Keratinocyte (primary cell): ENCODE results near the gene FMN1. TPM values are rescaled to one million over a fixed set of nuclear protein-coding genes. Genes with fewer than 3 reads are reported as not detected.

Experiments used
- DNase-seq: peaks from one replicate; pipeline ENCODE4 v3.0.0-alpha.2; 2011; ENCODE audit warnings: low read depth, missing footprints, low spot score
- FAIRE-seq: peaks from 2 replicates; lab custom pipeline; 2011; peaks lifted over from hg19 to GRCh38; lab: Jason Lieb, UNC
- H2AFZ ChIP-seq: 2 replicates; pipeline ENCODE4 v1.6.0; 2012; ENCODE audit warnings: low read length, control low read depth, inconsistent platforms; ENCODE audit not compliant: control insufficient read depth
- H3K27ac ChIP-seq: 2 replicates; pipeline ENCODE4 v1.5.1; 2011; ENCODE audit warnings: low read length; ENCODE audit not compliant: control insufficient read depth, insufficient read depth
- H3K27me3 ChIP-seq: 3 replicates; pipeline ENCODE4 v1.6.0; 2011; ENCODE audit warnings: low read length; ENCODE audit not compliant: control insufficient read depth, insufficient read depth; ENCODE audit errors: extremely low read depth
- H3K36me3 ChIP-seq, 2 experiments: 2 replicates in 1 of 2; 3 replicates in 1 of 2; pipeline ENCODE4 v1.5.1; 2011; ENCODE audit warnings: low read length in 2 of 2, mild to moderate bottlenecking in 1 of 2; ENCODE audit not compliant: control insufficient read depth in 2 of 2, insufficient read depth in 2 of 2; ENCODE audit errors: extremely low read depth in 1 of 2
- H3K4me1 ChIP-seq: 3 replicates; pipeline ENCODE4 v1.5.1; 2011; ENCODE audit warnings: low read length; ENCODE audit not compliant: control insufficient read depth, insufficient read depth; ENCODE audit errors: extremely low read depth
- H3K4me2 ChIP-seq: 3 replicates; pipeline ENCODE4 v1.6.0; 2011; ENCODE audit warnings: low read depth, low read length; ENCODE audit not compliant: control insufficient read depth, insufficient read depth; ENCODE audit errors: extremely low read depth
- H3K4me3 ChIP-seq, 3 experiments: fragments of 200-600 bp in 1 of 3; sonication (generic) in 1 of 3; 2 replicates in 2 of 3; 3 replicates in 1 of 3; pipeline ENCODE4 v1.5.1; 2011 to 2016; ENCODE audit warnings: low read length in 3 of 3, mild to moderate bottlenecking in 3 of 3, control low read depth in 2 of 3, inconsistent platforms in 1 of 3, low read depth in 1 of 3, mixed read lengths in 1 of 3, mixed run types in 1 of 3, moderate library complexity in 1 of 3; ENCODE audit not compliant: control insufficient read depth in 2 of 3, insufficient read depth in 2 of 3; ENCODE audit errors: extremely low read depth in 1 of 3
- H3K79me2 ChIP-seq: 2 replicates; pipeline ENCODE4 v1.6.0; 2012; ENCODE audit warnings: low read length; ENCODE audit not compliant: control insufficient read depth, insufficient read depth
- H3K9ac ChIP-seq: 3 replicates; pipeline ENCODE4 v1.6.0; 2011; ENCODE audit warnings: low read length; ENCODE audit not compliant: control insufficient read depth, insufficient read depth; ENCODE audit errors: extremely low read depth
- H3K9me1 ChIP-seq: 3 replicates; pipeline ENCODE4 v1.6.0; 2011; ENCODE audit warnings: low read length; ENCODE audit not compliant: control insufficient read depth, insufficient read depth; ENCODE audit errors: extremely low read depth
- H3K9me3 ChIP-seq: 2 replicates; pipeline ENCODE4 v1.5.1; 2012; ENCODE audit warnings: low read depth, low read length; ENCODE audit not compliant: control insufficient read depth
- H4K20me1 ChIP-seq: 3 replicates; pipeline ENCODE4 v1.6.0; 2011; ENCODE audit warnings: low read length; ENCODE audit not compliant: control insufficient read depth, insufficient read depth; ENCODE audit errors: extremely low read depth
- CTCF ChIP-seq, 3 experiments: IDR thresholded peaks in 1 of 3; conservative IDR thresholded peaks in 1 of 3; optimal IDR thresholded peaks in 1 of 3; 2 replicates in 2 of 3; 3 replicates in 1 of 3; pipeline versions ENCODE3 to v1.5.1; 2011; ENCODE audit warnings: low read length in 3 of 3, mild to moderate bottlenecking in 3 of 3, moderate library complexity in 2 of 3, control low read depth in 1 of 3, inconsistent platforms in 1 of 3; ENCODE audit not compliant: insufficient read depth in 2 of 3; ENCODE audit errors: extremely low read depth in 1 of 3
- EZH2 ChIP-seq: IDR thresholded peaks from one replicate; pipeline ENCODE4 v1.6.1; 2012; ENCODE audit warnings: inconsistent platforms, mild to moderate bottlenecking, low read length, moderate library complexity
- dilution Hi-C: fragments of 300-500 bp; cut with MboI; formaldehyde crosslinking; loops from one replicate; pipeline ENCODE4 v1.7.0; 2020; ENCODE audit warnings: low sequenced_read_pairs; ENCODE audit not compliant: extremely low pct_ligation_motif_present
- polyA plus RNA-seq, 5 experiments: library from polyadenylated mRNA; depleted of rRNA in 3 of 5; stranded (reverse) in 3 of 5; stranded (forward) in 1 of 5; unstranded in 1 of 5; fragments of >200 nt; gene quantifications; 1 replicate in 1 of 5; 2 replicates in 3 of 5; 3 replicates in 1 of 5; pipeline versions ENCODE4 v1.2.1 to v1.2.3, GENCODE V29; 2011 to 2012; ENCODE audit warnings: missing spikeins in 2 of 5, low read depth in 1 of 5, low replicate concordance in 1 of 5

The FMN1 gene
- polyA plus RNA-seq, 1 donor (not counting 4 experiments of a cell fraction or from before 2014, with no cell fraction given), result 0.71 TPM

- Histone ChIP-seq H3K9me3 (no peaks in the 10 kb centered on the region), H3K27ac (no peak overlapping the region), H3K9me1 (no peaks in the 10 kb centered on the region), H3K4me1 (peaks cover 18% of the 10 kb centered on the region), H4K20me1 (no peaks in the 10 kb centered on the region), H2AFZ (no peak overlapping the region), H3K79me2 (no peaks in the 10 kb centered on the region), H3K27me3 (no peaks in the 10 kb centered on the region), H3K9ac (no peak overlapping the region), H3K4me2 (no peak overlapping the region), H3K4me3 (no peak overlapping the region), H3K36me3 (no peaks in the 10 kb centered on the region)
- dilution Hi-C loops, result loop anchor here (25.0 kb wide), 1 partner anchor 161 kb away; no protein-coding TSS in a partner anchor
- DNase-seq (no peak), FAIRE-seq (no peak)
- no peak for TF ChIP-seq CTCF (optimal IDR thresholded peaks at IDR 0.05 in 1 of 3, IDR thresholded peaks at IDR 0.05 in 1 of 3, conservative IDR thresholded peaks at IDR 0.05 in 1 of 3; ENCODE audit: extremely low read depth in 1 of 3, insufficient read depth in 2 of 3, low read length in 3 of 3)
- TF ChIP-seq EZH2, result no peak
These were observed 367.8 kb downstream of the FMN1 start for GRCh38 chr15:32826685-32827084.

GRCh38 chr15:32825219-32825618, 369.3 kb downstream of the FMN1 start:
- FAIRE-seq, result no peak

More at GRCh38 chr15:32825219-32825618, 369.3 kb downstream of the FMN1 start:
- Histone ChIP-seq H4K20me1 (no peaks in the 10 kb centered on the region), H3K9me1 (no peaks in the 10 kb centered on the region), H3K9me3 (no peaks in the 10 kb centered on the region), H3K4me3 (peak overlapping the region in 1 of 3 experiments; percentile 43), H3K4me2 (peak overlapping the region; percentile 31), H3K27ac (peak overlapping the region; percentile 30), H3K4me1 (peaks cover 18% of the 10 kb centered on the region), H2AFZ (peak overlapping the region; percentile 1), H3K79me2 (no peaks in the 10 kb centered on the region), H3K36me3 (no peaks in the 10 kb centered on the region), H3K27me3 (no peaks in the 10 kb centered on the region), H3K9ac (no peak overlapping the region)
- dilution Hi-C loops, result loop anchor here (25.0 kb wide), 1 partner anchor 162 kb away; no protein-coding TSS in a partner anchor
- no peak for TF ChIP-seq CTCF (optimal IDR thresholded peaks at IDR 0.05 in 1 of 3, IDR thresholded peaks at IDR 0.05 in 1 of 3, conservative IDR thresholded peaks at IDR 0.05 in 1 of 3; ENCODE audit: extremely low read depth in 1 of 3, insufficient read depth in 2 of 3, low read length in 3 of 3)
- no peak for TF ChIP-seq EZH2
- DNase-seq, result no peak
